DND-41 (cell line): ENCODE data around the gene KLHL30.
A peak's percentile ranks its signal among the peaks of the same experiment; 100 is the strongest.

Experiments
- ATAC-seq: fragments of 200-7000 bp; cut with Tn5 transposase; 3 replicates; pipeline ENCODE4 v1.9.1; 2021; ENCODE audit warnings: low read depth; ENCODE audit not compliant: insufficient read depth
- DNase-seq: peaks from one replicate; pipeline ENCODE4 v3.0.0-alpha.2; 2020
- H2AFZ ChIP-seq: 2 replicates; pipeline ENCODE4 v1.6.0; 2012; ENCODE audit warnings: low read depth, low read length
- H3K27ac ChIP-seq: 2 replicates; pipeline ENCODE4 v1.5.1; 2012; ENCODE audit warnings: low read length, inconsistent platforms
- H3K27me3 ChIP-seq: fragments of 200-600 bp; sonication (generic); 2 replicates; pipeline ENCODE4 v1.6.0; 2012; ENCODE audit warnings: low read length, mild to moderate bottlenecking, inconsistent platforms; ENCODE audit not compliant: insufficient read depth, poor library complexity
- H3K36me3 ChIP-seq: 2 replicates; pipeline ENCODE4 v1.5.1; 2012; ENCODE audit warnings: low read length, inconsistent platforms; ENCODE audit not compliant: insufficient read depth
- H3K4me1 ChIP-seq: 2 replicates; pipeline ENCODE4 v1.5.1; 2012; ENCODE audit warnings: mild to moderate bottlenecking, low read length; ENCODE audit not compliant: insufficient read depth
- H3K4me2 ChIP-seq: 2 replicates; pipeline ENCODE4 v1.6.0; 2012; ENCODE audit warnings: mild to moderate bottlenecking, moderate library complexity, low read length, inconsistent platforms; ENCODE audit not compliant: insufficient read depth
- H3K4me3 ChIP-seq, 2 experiments: fragments of 200-600 bp in 1 of 2; shearing (Covaris generic) in 1 of 2; 2 replicates each; pipeline ENCODE4 v1.5.1; 2012 to 2016; ENCODE audit warnings: inconsistent platforms in 2 of 2, low read length in 2 of 2, mild to moderate bottlenecking in 2 of 2, low read depth in 1 of 2, moderate library complexity in 1 of 2
- H3K79me2 ChIP-seq: 2 replicates; pipeline ENCODE4 v1.6.0; 2012; ENCODE audit warnings: low read length, inconsistent platforms; ENCODE audit not compliant: insufficient read depth
- H3K9ac ChIP-seq: 2 replicates; pipeline ENCODE4 v1.6.0; 2012; ENCODE audit warnings: low read depth, mild to moderate bottlenecking, inconsistent platforms, low read length, moderate library complexity
- H3K9me3 ChIP-seq: 2 replicates; pipeline ENCODE4 v1.5.1; 2012; ENCODE audit warnings: low read length, moderate library complexity, mild to moderate bottlenecking, inconsistent platforms; ENCODE audit not compliant: insufficient read depth, severe bottlenecking
- H4K20me1 ChIP-seq: 2 replicates; pipeline ENCODE4 v1.6.0; 2012; ENCODE audit warnings: low read length; ENCODE audit not compliant: insufficient read depth
- CTCF ChIP-seq: IDR thresholded peaks from 2 replicates; pipeline ENCODE4 v1.5.1; 2012; ENCODE audit warnings: borderline replicate concordance, low read length, moderate library complexity, mild to moderate bottlenecking; ENCODE audit not compliant: poor library complexity, severe bottlenecking; ENCODE audit errors: extremely low read depth
- EZH2 ChIP-seq: IDR thresholded peaks from 3 replicates; pipeline ENCODE4 v1.6.1; 2012; ENCODE audit warnings: borderline replicate concordance, low read depth, mild to moderate bottlenecking, moderate library complexity, low read length, inconsistent platforms; ENCODE audit not compliant: severe bottlenecking

The KLHL30 gene

GRCh38 chr2:238151628-238152235 is 13.3 kb downstream of the KLHL30 start:
- Histone ChIP-seq H3K79me2 (no peaks in the 10 kb centered on the region), H3K27me3 (no peaks in the 10 kb centered on the region), H4K20me1 (no peaks in the 10 kb centered on the region), H3K9me3 (no peaks in the 10 kb centered on the region), H3K9ac (no peak overlapping the region), H3K4me3 (no peak overlapping the region), H3K36me3 (no peaks in the 10 kb centered on the region), H2AFZ (no peak overlapping the region), H3K27ac (no peak overlapping the region), H3K4me1 (no peaks in the 10 kb centered on the region), H3K4me2 (no peak overlapping the region)
- ATAC-seq: no peak
- no peak for DNase-seq
- TF ChIP-seq EZH2 (no peak), CTCF (no peak)

DNA sequence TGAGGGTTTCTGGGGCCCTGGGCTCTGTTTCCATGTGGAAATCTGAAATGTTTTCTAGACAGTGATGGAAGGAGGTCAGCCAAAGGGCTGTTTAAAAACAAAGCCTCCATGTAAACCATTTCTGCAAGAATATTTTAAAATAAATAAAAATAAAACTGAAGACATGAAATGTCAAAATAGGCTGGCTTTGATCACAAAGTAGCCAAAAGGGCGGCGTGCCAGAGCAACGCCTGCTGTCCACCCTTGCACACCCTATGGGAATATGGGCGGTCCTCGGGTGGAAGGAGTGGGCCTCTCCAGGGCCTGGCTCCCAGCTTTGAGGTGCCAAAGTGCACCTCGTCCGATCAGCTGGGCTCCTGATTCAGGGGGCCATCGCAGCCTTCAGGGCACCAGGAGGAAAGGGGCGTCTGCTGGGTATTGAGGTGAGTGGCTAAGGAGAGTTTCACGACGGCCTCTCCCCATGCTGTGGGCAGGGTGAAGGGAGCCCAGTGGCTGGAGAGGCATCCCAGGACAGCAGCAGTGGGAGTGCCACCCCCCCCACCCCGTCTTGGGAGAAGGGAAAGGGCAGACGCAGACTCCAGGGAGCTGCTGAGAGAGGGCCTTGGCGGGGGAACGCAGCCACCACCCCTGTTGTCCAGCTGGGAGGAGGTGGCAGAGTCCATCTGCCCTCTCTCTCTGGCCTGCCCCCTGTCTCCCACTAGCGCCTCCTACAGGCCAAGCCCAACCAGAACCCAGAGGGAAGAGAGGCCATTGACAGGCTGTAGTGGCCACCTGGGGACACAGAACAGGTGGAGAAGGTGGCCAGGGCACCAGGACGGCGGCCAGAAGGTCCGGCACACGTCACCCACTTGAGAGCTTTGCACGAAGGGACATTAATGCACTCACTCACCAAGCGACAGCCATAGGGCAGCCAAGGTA is 14.6 kb downstream of the KLHL30 start:
- TF ChIP-seq CTCF: peak; percentile 44
- TF ChIP-seq EZH2: no peak
- H3K4me2 ChIP-seq: no peak overlapping the region
- H3K9me3 ChIP-seq: no peaks in the 10 kb centered on the region
- H2AFZ ChIP-seq: no peak overlapping the region
- DNase-seq: no peak
- no peaks in the 10 kb centered on the region for H3K4me1 ChIP-seq
- ATAC-seq: no peak
- no peaks in the 10 kb centered on the region for H3K79me2 ChIP-seq
- H3K36me3 ChIP-seq: no peaks in the 10 kb centered on the region
- no peaks in the 10 kb centered on the region for H4K20me1 ChIP-seq
- H3K4me3 ChIP-seq: no peak overlapping the region
- H3K9ac ChIP-seq: no peak overlapping the region
- no peak overlapping the region for H3K27ac ChIP-seq
- no peaks in the 10 kb centered on the region for H3K27me3 ChIP-seq

DNA sequence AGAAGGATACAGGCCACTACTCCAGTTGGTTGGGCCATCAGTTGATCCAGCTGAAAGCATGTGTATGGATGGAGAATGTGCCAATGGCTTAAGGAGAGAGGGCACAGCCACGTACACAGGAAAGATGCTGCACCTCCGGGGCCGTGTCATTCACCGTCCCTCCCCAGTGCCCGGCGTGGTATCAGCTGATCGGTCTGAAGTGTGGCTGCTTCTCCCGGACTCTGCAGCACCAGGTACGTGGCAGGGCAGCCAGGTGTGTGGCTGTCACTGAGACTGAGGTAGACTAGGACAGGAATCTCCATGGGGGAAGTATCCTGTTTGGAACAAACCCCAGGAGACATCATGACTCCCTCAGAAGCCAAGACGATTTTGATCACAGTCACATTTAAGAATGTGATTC is 16.1 kb downstream of the KLHL30 start:
- no peaks in the 10 kb centered on the region for H3K27me3 ChIP-seq

More for the DNA sequence above, 16.1 kb downstream of the KLHL30 start:
- Histone ChIP-seq H4K20me1 (no peaks in the 10 kb centered on the region), H3K79me2 (no peaks in the 10 kb centered on the region), H2AFZ (no peak overlapping the region), H3K9ac (no peak overlapping the region), H3K9me3 (no peaks in the 10 kb centered on the region), H3K4me2 (no peak overlapping the region), H3K27ac (no peak overlapping the region), H3K36me3 (no peaks in the 10 kb centered on the region), H3K4me3 (no peak overlapping the region), H3K4me1 (no peaks in the 10 kb centered on the region)
- TF ChIP-seq CTCF (no peak), EZH2 (no peak)
- ATAC-seq (no peak), DNase-seq (no peak)
